ENCODE results near the gene STAB2. TPM values are rescaled to one million over a fixed set of nuclear protein-coding genes. Genes with fewer than 3 reads are reported as not detected.

STAB2 gene
- total and polyA plus RNA-seq, 2 of the 8 experiments (the other 6 are each of a cell fraction or from before 2014, with no cell fraction given), result not detected

GRCh38 chr12:103799857-103800771 is 213.0 kb downstream of the STAB2 start:
- Histone ChIP-seq H2AFZ (ENCODE audit: low read length) (no peak overlapping the region), H2AK5ac (ENCODE audit: low read depth, low read length) (no peak overlapping the region), H2BK5ac (ENCODE audit: low read depth, low read length) (no peak overlapping the region; the same call in 1 of the 2 replicates), H4K5ac (ENCODE audit: insufficient read length, low read depth, low read length) (no peak overlapping the region), H4K91ac (replicated peaks; ENCODE audit: insufficient read length, low read length) (no peak overlapping the region), H2BK12ac (ENCODE audit: low read depth, low read length) (no peak overlapping the region; the same call in 1 of the 2 replicates), H3K4me2 (ENCODE audit: insufficient read depth in 1 of 2, low read depth in 2 of 2, low read length in 2 of 2) (no peak overlapping the region), H3K23ac (ENCODE audit: insufficient read length) (no peak overlapping the region), H3K36me3 (ENCODE audit: control insufficient read depth in 2 of 4, insufficient read depth in 4 of 4, low read length in 3 of 4) (peaks cover 0 to 10% (median 1%) of the 10 kb centered on the region in 4 experiments; a peak in 4 of 8 replicates), H3K9me3 (ENCODE audit: insufficient read depth in 2 of 2, low read depth in 1 of 2, low read length in 1 of 2) (no peaks in the 10 kb centered on the region), H3K14ac (ENCODE audit: insufficient read length) (no peak overlapping the region), H3K18ac (ENCODE audit: extremely low read depth, low read length) (peak overlapping the region; percentile 9; the same call in 1 of the 2 replicates), H3K4me1 (replicated peaks in 1 of 4; ENCODE audit: control insufficient read depth in 3 of 4, insufficient read depth in 4 of 4, low read length in 3 of 4) (peaks cover 0 to 8% (median 2%) of the 10 kb centered on the region in 4 experiments; a peak in 4 of 7 replicates), H3K27ac (ENCODE audit: low read depth, low read length) (no peak overlapping the region), H3K79me2 (ENCODE audit: control insufficient read depth in 1 of 2, insufficient read depth in 2 of 2, low read length in 2 of 2) (no peaks in the 10 kb centered on the region), H2BK120ac (replicated peaks; ENCODE audit: low read depth, low read length) (no peak overlapping the region), H3K9ac (replicated peaks in 1 of 4; ENCODE audit: extremely low read depth in 1 of 4, low read depth in 3 of 4, low read length in 3 of 4) (no peak overlapping the region), H3K56ac (replicated peaks; ENCODE audit: insufficient read length, low read depth, low read length) (no peak overlapping the region), H3K27me3 (replicated peaks in 1 of 4; ENCODE audit: control insufficient read depth in 3 of 4, extremely low read depth in 1 of 4, insufficient read depth in 3 of 4, low read length in 3 of 4) (no peaks in the 10 kb centered on the region), H4K20me1 (replicated peaks in 1 of 2; ENCODE audit: control insufficient read depth in 1 of 2, insufficient read depth in 2 of 2, low read length in 2 of 2) (peaks cover 0 to 3% of the 10 kb centered on the region in 2 experiments), H3K4ac (replicated peaks; ENCODE audit: insufficient read length, low read depth, low read length) (no peak overlapping the region), H3K79me1 (ENCODE audit: low read depth, low read length) (no peaks in the 10 kb centered on the region), H4K8ac (ENCODE audit: extremely low read depth, insufficient read depth, low read length) (no peak overlapping the region), H2BK15ac (ENCODE audit: low read length) (no peak overlapping the region), H2BK20ac (ENCODE audit: low read length) (no peak overlapping the region), H3K4me3 (ENCODE audit: extremely low read depth in 1 of 4, insufficient read depth in 2 of 4, low read depth in 3 of 4, low read length in 4 of 4) (no peak overlapping the region), H3K23me2 (ENCODE audit: low read depth, low read length) (no peaks in the 10 kb centered on the region)
- DNase-seq (ENCODE audit: low read depth in 1 of 2, low spot score in 2 of 2) (no peak), FAIRE-seq (no peak)
- CTCF ChIA-PET (ENCODE audit: partially characterized antibody), result interaction anchor here (0.7 to 1.2 kb wide), 3 partner anchors 8 to 46 kb away, joined by 3 to 4 read pairs (median 3); no protein-coding TSS in a partner anchor
- POLR2A ChIA-PET (ENCODE audit: partially characterized antibody), result interaction anchor here (1.0 kb wide), 1 partner anchor 130 kb away, joined by 4 read pairs; the partner anchor contains the start of gene HSP90B1
- TF ChIP-seq ASH2L (IDR thresholded peaks at IDR 0.05; ENCODE audit: low read length), result no peak
- TF ChIP-seq MAFK (IDR thresholded peaks at IDR 0.05; ENCODE audit: low read depth, low read length), result no peak
- no peak for TF ChIP-seq RBBP5 (IDR thresholded peaks at IDR 0.05; ENCODE audit: borderline replicate concordance, low read depth, low read length)
- TF ChIP-seq ZNF274 (IDR thresholded peaks at IDR 0.05; ENCODE audit: borderline replicate concordance, extremely low read depth, low read length), result no peak
- peak; percentile 84 for TF ChIP-seq CEBPB (IDR thresholded peaks at IDR 0.05; ENCODE audit: low read depth, low read length)
- WGBS, 2 experiments (ENCODE audit: extremely low coverage in 1 of 2, insufficient coverage in 1 of 2, insufficient read length in 1 of 2, insufficient replicate concordance in 2 of 2, low coverage in 1 of 2, low lambda C conversion rate in 2 of 2, missing lambda C conversion rate in 1 of 2), result 82% methylated on average over 16 of the region's 16 CpGs; no CpG with 5 or more reads in 1 of the 2 experiments
